Measurements from ENCODE around the gene ARFGEF2.

DNA sequence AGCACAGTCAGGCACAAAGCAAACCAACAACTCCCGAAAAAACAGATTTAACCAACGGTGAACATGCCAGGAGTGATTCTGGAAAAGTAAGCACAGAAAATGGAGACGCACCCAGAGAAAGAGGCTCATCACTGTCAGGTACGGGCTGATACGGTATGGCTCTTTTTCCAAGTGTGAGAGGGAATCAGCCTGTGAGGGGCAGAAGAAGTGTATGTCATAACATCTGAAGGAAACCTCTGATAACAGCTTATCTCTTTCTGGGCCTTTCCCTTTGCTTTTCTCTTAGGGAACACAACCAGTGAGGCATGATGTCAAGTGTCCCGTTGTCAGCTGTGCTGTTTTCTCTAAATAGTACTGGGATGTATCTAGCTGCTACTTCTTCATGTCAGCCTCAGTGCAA is 32.1 kb downstream of the ARFGEF2 start:
- TF ChIP-seq POLR2A (IDR thresholded peaks at IDR 0.05; ENCODE audit: low read depth, low read length), result no peak
- TF ChIP-seq POLR2AphosphoS5 (IDR thresholded peaks at IDR 0.05; ENCODE audit: low read depth, low read length), result no peak
